Ovary (tissue), 9 donors: Measurements from ENCODE around the gene CALY. TPM values are rescaled to one million over a fixed set of nuclear protein-coding genes. Genes with fewer than 3 reads are reported as not detected.

Experiments
- DNase-seq, 5 donors: peaks; one replicate each; pipeline ENCODE4 v3.0.0-alpha.2; 2019 to 2020
- H3K27ac ChIP-seq, 2 donors: fragments of 200-600 bp; one replicate each; pipeline versions ENCODE4 v1.5.1 to v1.8.0; 2019 to 2022
- H3K27me3 ChIP-seq: fragments of 200-600 bp; one replicate; pipeline ENCODE4 v1.8.0; 2022
- H3K36me3 ChIP-seq: fragments of 200-600 bp; sonication (generic); one replicate; pipeline ENCODE4 v1.5.1; 2019
- H3K4me1 ChIP-seq: one replicate; pipeline ENCODE4 v1.8.1; 2013; ENCODE audit warnings: mild to moderate bottlenecking, moderate library complexity; ENCODE audit not compliant: insufficient read depth
- H3K4me3 ChIP-seq: fragments of 200-600 bp; sonication (generic); one replicate; pipeline ENCODE4 v1.5.1; 2017
- H3K9me3 ChIP-seq, 2 donors: fragments of 200-600 bp in 1 of 2; sonication (generic) in 1 of 2; one replicate each; pipeline versions ENCODE4 v1.5.1 to v1.8.1; 2013 to 2019; ENCODE audit warnings: mild to moderate bottlenecking in 1 of 2, moderate library complexity in 1 of 2
- CTCF ChIP-seq, 3 donors: fragments of 450-650 bp in 2 of 3; fragments of 200-600 bp in 1 of 3; IDR thresholded peaks; one replicate each; pipeline versions ENCODE4 v1.5.1 to v1.8.0; 2016 to 2022; ENCODE audit warnings: antibody characterized with exemption in 3 of 3, mild to moderate bottlenecking in 1 of 3
- EP300 ChIP-seq: sonication (generic); formaldehyde crosslinking; IDR thresholded peaks from one replicate; pipeline ENCODE4 v1.6.1; 2017; ENCODE audit warnings: antibody characterized with exemption
- POLR2A ChIP-seq: fragments of 450-650 bp; IDR thresholded peaks from one replicate; pipeline ENCODE4 v1.6.1; 2017; ENCODE audit warnings: antibody characterized with exemption, mild to moderate bottlenecking, moderate library complexity
- WGBS, 3 donors: extraction: QIAGEN DNeasy Blood & Tissue Kit in 1 of 3; methylation state at CpG; one replicate each; pipeline versions ENCODE4 v1.1.5 to v1.1.7; 2013 to 2017; 5-methylcytosine and 5-hydroxymethylcytosine counted together
- intact Hi-C, 4 donors: fragments of 100-400 bp; cut with DNase I; formaldehyde crosslinking; loops; one replicate each; pipeline versions ENCODE4 v1.11.0 to v1.15.1; 2022 to 2023
- polyA plus RNA-seq, 2 donors: library from polyadenylated mRNA; stranded (reverse); fragments of 200-250 nt in 1 of 2; fragments of 350-450 nt in 1 of 2; fragmentation: Illumina TruSeq in 1 of 2; extraction: RNeasy Lipid Tissue Mini Kit (QIAGEN cat#74804) in 1 of 2; gene quantifications; one replicate each; pipeline ENCODE4 v1.2.3, GENCODE V29; 2013 to 2014
- total RNA-seq, 7 donors: library from RNA; depleted of rRNA in 2 of 7; stranded (reverse); fragments of >200 nt in 2 of 7; fragmentation: NEBNext Ultra II Directional in 3 of 7; extraction: Animal tissue kit (Norgen Biotek cat#: 25700) in 3 of 7; gene quantifications; one replicate each; pipeline versions ENCODE4 v1.1.0 to v1.2.4, GENCODE V29; 2016 to 2023
- donor health status: DM: no; HTN: no; CAD: no; lungs with moderate emphysema.
- donor health status: DM: no; HTN: no; CAD: no.
- donor health status: Bipolar disorder and iron deficiency.
- donor health status: DM: yes; HTN: yes; CAD: no.
- donor health status: DM: no; HTN: no; CAD: no.
- donor health status: DM: yes; HTN: yes; CAD: no.

Gene CALY
- total and polyA plus RNA-seq, 9 donors, result 0.69 TPM; not detected in 8

- Histone ChIP-seq H3K4me1 (peaks cover 7% of the 10 kb centered on the region), H3K36me3 (no peaks in the 10 kb centered on the region), H3K4me3 (no peak overlapping the region), H3K9me3 (no peaks in the 10 kb centered on the region), H3K27ac (no peak overlapping the region), H3K27me3 (no peaks in the 10 kb centered on the region)
- 91 to 94% (median 92%) methylated on average over 14 of the region's 14 CpGs for WGBS, 3 donors
- TF ChIP-seq CTCF (IDR thresholded peaks at IDR 0.05) (no peak), EP300 (no peak), POLR2A (no peak)
- no peak for DNase-seq
- intact Hi-C loops, result no loop called here
These were observed 18.1 kb upstream of the CALY start for GRCh38 chr10:133354672-133355240.

DNA sequence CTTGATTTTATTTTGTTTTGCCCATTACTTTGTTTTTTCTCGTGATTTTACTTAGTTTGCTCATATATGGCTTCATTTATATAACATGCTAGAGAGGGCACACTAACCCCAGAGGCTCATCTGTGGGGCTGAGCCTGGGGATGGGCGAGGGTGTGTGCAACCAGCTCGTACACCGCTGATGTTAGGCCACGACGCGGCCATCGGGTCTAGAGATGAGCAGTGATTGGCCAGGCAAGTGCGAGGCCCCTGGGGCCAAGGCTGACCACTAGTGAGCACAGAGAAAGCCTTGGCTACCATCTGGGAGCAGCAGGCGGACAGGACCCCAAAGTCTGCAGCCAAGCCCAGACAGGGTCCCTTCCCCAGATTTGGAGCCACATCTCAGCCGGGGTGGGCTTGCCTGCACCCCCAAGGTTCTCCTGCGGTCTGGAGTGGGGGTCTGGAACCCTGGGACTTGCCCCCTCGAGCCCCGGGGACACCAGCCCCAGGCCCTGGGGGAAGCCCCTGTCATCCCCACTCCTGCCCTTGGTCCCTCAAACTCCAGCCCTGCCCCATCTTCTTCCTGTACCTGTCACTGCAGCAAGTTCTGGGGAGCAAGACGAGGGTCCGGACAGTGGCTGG is 17.4 kb upstream of the CALY start:
- intact Hi-C loops, result no loop called here
- Histone ChIP-seq H3K36me3 (no peaks in the 10 kb centered on the region), H3K4me1 (peaks cover 7% of the 10 kb centered on the region), H3K4me3 (no peak overlapping the region), H3K9me3 (no peaks in the 10 kb centered on the region), H3K27me3 (no peaks in the 10 kb centered on the region), H3K27ac (no peak overlapping the region)
- WGBS, 3 donors, result 78 to 89% (median 81%) methylated on average over 14 to 16 of the region's 16 CpGs
- TF ChIP-seq EP300 (no peak), POLR2A (no peak), CTCF (IDR thresholded peaks at IDR 0.05) (no peak)
- DNase-seq, result no peak

GRCh38 chr10:133353202-133353959 is 16.7 kb upstream of the CALY start:
- DNase-seq, result no peak
- 64 to 71% (median 65%) methylated on average over 11 to 16 of the region's 16 CpGs for whole genome bisulfite sequencing, 3 donors
- intact Hi-C loops, result no loop called here
- Histone ChIP-seq H3K27me3 (no peaks in the 10 kb centered on the region), H3K9me3 (no peaks in the 10 kb centered on the region), H3K4me1 (peaks cover 7% of the 10 kb centered on the region), H3K4me3 (no peak overlapping the region), H3K36me3 (no peaks in the 10 kb centered on the region), H3K27ac (no peak overlapping the region)
- TF ChIP-seq CTCF (IDR thresholded peaks at IDR 0.05) (no peak), EP300 (no peak), POLR2A (no peak)

DNA sequence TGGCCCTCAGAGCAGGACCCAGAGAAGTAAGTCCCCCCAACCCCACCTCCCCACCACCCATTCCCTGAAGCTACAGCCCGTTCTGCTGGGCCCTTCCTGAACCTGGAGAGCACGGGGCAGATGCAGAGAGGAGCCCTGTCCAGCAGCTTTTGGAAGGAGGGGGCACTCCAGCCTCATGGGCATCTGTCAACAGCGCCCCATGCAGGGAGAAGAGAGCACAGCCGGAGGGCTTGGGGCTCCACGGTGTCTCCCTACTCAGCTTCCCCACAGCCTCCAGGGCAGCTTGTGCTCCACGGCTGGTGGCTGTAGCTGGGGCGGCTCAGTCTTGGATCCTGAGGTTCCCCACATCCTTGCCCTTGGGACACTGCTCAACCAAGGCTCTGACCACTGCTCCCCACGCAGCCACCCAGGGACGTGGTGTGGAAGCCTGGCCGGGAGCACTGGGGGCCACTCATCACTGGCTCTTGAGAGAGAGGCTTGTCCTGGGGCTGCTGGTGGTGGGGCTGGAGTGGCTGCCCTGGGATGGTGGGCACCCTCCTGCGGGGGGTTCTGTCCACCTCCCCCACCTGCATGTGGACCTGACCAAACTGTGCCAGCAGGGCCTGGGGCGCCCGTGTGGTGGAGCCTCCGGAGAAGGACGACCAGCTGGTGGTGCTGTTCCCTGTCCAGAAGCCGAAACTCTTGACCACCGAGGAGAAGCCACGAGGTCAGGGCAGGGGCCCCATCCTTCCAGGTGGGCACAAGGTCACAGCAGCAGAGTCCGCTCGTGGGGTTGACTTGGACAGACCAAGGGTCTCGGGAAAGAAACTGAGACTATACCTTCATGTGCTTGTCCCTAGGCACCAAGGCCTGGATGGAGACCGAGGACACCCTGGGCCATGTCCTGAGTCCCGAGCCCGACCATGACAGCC is 15.0 kb upstream of the CALY start:
- no peak for DNase-seq
- no peaks in the 10 kb centered on the region for H3K9me3 ChIP-seq
- 53 to 63% (median 60%) methylated on average over 18 to 24 of the region's 24 CpGs for WGBS, 3 donors
- intact Hi-C loops, result no loop called here
- H3K27me3 ChIP-seq, result no peaks in the 10 kb centered on the region
- peaks cover 1% of the 10 kb centered on the region for H3K4me1 ChIP-seq
- TF ChIP-seq POLR2A (no peak), EP300 (no peak), CTCF (IDR thresholded peaks at IDR 0.05) (no peak)
- H3K36me3 ChIP-seq, result no peaks in the 10 kb centered on the region
- H3K27ac ChIP-seq, result no peak overlapping the region
- no peak overlapping the region for H3K4me3 ChIP-seq
